GM21360 (cell line): ENCODE measurements around the gene NKX2-3.

ENCODE experiments used
- ATAC-seq: cut with Tn5 transposase; IDR thresholded peaks from one replicate; pipeline ENCODE4 v1.9.1; 2021; ENCODE audit warnings: mild to moderate bottlenecking, moderate library complexity; ENCODE audit not compliant: unreplicated experiment

The NKX2-3 gene

GRCh38 chr10:99537989-99538917 is 5.5 kb downstream of the NKX2-3 start:
- no peak for ATAC-seq

- no peak for ATAC-seq
Observed at GRCh38 chr10:99539120-99539519, 6.4 kb downstream of the NKX2-3 start.

- no peak for ATAC-seq
Observed at GRCh38 chr10:99539820-99540219, 7.1 kb downstream of the NKX2-3 start.

DNA sequence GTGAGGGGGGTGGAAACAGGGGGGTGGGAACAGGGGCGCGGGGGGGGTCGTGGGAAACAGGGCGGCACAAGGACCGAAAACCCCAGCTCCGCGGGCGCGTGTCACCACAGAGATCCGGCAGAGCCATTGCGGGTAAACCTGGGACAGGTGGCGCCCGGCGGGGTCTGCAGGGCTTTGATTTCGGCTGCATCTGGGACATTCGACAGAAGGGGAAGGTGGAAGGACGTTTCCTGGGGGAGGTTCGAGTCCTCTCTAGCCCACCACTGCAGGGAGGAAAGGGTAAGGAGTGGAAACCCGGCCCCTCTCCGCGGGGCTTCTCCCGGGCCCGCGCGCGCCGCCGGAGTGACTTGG is 7.5 kb downstream of the NKX2-3 start:
- ATAC-seq, result no peak

- ATAC-seq, result no peak
Observed at GRCh38 chr10:99540657-99541531, 8.2 kb downstream of the NKX2-3 start.

DNA sequence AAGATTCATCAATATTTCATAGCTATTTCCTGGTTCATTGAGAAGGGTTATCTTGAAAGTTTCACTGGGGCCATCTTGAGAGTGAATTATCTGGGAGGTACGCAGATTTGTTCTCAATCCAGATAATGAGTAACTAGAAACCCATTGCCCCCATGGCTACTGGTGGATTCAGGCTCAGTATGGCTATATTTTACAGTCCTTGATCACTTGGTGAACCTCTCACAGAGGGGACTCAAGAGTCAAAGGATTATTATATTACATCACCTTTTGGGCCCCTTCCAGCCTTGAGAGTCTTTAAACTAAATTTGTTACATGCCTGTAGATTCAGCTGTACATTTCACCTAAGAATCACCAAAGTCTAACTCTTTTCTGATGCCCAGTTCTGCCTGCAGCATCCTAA is 11.6 kb downstream of the NKX2-3 start:
- ATAC-seq, result no peak

DNA sequence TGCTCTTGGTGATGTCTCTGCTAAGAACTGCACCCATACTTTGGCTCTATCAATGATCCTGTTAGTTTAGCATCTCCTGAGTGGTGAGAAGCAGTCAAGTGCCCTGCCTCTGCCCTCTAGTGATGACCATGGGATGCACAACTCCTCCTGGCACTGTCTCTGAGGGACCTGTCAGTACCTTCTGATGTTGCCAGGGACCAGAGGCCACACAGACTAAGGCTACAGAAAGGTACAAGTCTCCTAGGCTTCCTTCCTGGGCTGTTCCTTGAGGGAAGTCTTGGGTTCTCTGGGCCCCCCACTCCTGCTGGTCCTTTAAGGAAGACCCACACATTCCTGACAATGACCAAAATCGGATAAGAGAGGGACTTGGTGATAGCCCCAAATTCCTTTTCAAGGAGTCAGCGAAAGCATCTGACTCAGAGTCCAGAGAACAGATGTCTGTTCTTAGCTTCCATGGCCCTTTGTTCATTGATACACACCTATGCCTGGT is 15.3 kb downstream of the NKX2-3 start:
- no peak for ATAC-seq

DNA sequence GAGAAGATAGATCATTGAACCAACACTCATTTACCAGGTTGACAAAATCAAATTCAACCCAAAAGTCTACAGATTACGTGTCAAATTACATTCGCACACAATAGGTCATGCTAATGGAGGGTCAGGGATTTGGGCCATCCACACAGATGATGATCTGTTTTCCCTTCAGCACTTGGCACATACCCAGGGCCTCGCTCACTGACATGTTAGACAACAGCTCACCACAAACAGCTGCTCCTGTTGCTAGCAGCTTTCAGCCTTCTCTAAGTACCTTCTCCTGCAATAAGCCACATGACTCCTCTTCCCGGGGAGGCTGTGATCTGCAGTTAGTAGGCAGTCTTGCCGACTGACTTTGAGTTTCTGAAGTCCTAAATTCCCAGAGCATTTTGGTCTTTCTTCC is 18.4 kb downstream of the NKX2-3 start:
- ATAC-seq, result no peak

- no peak for ATAC-seq
Observed at GRCh38 chr10:99551616-99552015, 18.9 kb downstream of the NKX2-3 start.

- ATAC-seq, result no peak
Observed at GRCh38 chr10:99555371-99555770, 22.6 kb downstream of the NKX2-3 start.

DNA sequence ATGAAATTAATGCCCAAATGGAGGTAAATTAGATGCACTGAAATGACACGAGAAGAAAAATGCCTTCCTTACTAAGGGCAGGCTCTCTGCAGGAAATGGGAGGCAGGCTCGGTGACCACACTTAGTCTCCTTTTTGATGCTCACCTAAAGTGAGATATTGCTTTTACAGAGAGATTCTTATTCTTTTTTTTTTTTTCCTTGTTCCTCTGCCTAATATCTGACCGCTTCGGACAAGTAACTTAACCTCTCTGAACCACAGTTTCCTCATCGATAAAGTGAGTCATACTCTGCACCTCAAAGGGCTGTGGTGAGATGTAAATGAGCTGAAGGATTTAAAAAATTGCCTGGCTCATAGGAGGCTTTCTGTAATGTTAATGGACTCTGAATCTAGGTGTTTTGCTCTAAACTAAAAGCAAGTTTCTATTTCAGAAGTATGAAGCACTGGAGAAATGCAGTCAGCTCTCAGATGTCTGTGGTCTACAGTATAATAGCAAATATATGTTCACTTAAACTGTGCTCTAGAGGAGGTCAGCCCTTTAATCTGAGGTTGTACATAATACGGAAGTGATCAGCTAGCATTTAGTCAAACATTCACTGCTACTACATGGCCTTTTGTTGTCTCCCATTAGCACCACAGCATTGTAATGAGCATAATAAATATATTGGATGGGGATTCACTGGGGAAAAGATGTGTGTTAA is 23.2 kb downstream of the NKX2-3 start:
- peak; percentile 87 for ATAC-seq

DNA sequence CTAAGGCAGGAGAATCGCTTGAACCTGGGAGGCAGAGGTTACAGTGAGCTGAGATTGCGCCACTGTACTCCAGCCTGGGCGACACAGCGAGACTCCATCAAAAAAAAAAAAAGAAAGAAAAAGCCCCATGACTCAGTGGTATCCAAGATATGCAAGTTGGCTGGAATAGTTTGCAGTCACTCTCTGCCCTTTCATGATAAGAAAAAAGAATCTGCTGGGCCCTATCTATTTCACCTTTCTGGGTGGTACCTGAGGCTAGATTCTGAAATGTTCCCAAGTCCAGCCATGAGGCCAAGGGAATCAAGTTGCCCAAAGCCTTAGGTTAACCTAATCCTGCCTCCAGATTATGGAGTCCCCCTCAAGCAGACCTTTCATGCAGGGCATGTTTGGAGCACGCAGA is 24.3 kb downstream of the NKX2-3 start:
- no peak for ATAC-seq

DNA sequence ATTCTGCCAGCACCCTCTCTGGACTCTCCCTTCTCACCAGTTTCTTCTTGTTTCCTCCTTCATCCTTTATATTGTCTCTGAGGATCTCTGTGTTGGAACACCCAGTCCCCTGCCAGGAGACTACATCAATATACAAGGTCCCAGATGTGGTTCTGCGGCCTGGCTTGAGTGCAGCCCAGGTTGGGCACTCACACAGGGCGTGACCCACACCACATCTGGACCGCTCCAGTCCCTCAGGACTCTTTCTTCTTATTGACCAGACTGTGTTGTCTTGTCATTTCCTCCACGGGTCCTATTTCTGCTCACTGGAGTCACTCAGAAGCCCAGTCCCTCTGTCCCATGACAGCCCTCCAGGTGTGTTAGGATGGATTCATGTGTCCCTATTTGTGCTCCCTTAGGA is 26.0 kb downstream of the NKX2-3 start:
- ATAC-seq, result no peak

GRCh38 chr10:99560277-99561126 is 27.8 kb downstream of the NKX2-3 start:
- no peak for ATAC-seq

DNA sequence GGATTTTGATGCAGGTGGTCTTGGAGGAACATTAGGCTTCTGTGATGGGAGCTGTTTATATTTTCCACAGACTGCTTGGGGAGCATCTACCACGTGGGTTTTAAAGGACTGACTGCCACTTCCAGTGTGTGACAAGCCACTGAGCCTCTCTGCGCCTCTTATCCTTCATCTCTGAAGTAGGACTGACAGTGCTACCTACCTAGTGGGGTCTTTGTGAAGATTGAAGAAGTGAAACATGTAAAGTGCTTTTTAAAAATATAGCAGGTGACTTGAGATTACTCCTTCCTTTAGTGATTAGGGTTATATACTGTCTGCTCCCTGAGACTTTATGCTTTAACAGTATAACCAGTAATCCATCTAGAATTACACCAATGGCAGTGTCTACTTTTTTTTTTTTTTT is 29.9 kb downstream of the NKX2-3 start:
- ATAC-seq, result no peak

DNA sequence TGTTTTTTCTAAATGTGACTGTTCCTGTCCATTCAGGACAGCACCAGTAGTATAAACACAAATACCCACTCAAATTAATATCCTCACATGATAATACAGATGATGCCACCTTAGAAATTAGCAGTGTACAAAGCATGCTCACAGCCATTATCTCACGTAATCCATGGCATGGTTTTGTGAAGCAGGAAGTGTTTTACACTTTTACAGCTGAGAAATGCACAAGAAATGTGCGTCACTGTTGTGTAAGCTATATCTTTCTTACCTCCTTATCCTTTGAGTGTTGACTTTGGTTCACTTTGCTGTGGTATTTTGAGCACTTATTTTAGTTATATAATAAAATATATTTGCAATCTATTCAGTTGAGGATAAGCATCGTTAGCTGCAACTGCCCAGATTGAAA is 31.6 kb downstream of the NKX2-3 start:
- ATAC-seq, result no peak

- no peak for ATAC-seq
Observed at GRCh38 chr10:99565166-99565565, 32.4 kb downstream of the NKX2-3 start.

DNA sequence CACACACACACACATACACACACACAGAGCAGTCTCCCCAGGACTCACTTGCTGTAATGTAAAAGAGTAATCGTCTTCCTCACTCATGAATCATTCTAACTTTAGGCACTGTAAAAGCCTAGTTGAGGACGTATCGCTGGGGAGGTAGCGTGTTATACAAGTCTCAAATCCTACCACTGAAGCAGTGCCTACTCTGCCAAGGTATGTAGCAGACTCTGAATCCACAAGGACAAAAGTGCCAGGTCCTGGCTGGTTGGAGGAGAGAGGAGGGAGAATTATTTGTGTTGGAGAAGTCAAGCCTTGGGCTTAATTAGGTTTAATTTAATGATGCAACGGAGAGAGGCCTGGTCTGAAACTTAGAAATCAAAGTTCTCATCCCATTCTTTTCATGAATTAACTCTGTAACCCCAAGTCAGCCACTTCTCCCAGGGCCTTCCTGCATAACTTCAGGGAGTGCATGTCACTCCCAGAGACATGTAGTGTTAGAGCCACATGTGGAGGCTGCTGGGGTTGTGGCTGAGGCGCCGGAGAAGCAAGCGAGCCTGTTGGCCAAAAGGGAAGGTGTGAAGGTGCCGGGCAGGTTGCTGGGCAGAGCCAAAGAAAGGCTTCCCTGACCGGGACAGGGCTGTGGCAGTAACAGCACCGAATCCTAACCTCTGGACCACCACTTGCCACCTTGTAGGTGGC is 36.7 kb downstream of the NKX2-3 start:
- ATAC-seq, result no peak

DNA sequence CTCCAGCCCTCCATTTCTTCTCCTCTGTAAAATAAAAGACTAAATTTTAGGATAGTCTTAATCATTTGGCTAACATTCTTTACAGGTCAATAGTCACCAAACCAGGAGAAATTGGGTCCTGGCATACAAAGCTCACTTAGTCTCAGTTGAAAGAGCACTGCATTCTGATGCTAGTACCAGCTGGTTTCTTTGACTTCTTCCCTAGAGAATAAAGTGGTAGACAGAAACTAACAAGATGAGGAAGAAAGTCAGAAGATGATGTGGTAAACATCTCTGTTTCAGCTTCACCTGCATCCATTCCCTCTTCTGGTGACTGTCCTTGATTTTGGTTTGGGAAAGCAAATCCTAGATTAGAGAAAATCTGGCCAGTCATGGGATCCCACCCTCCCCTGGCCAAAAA is 37.2 kb downstream of the NKX2-3 start:
- ATAC-seq, result no peak

GRCh38 chr10:99571816-99572215 is 39.1 kb downstream of the NKX2-3 start:
- ATAC-seq, result no peak
